HCT116 (cell line): ENCODE measurements around the gene STRBP.

Experiments
- EZH2 ChIP-seq: fragments of 200-600 bp; sonication (generic); IDR thresholded peaks from 2 replicates; pipeline ENCODE4 v1.6.1; 2017; ENCODE audit warnings: antibody characterized with exemption, mixed run types
- JUND ChIP-seq: IDR thresholded peaks from 2 replicates; pipeline ENCODE4 v1.6.1; 2012
- POLR2A ChIP-seq: IDR thresholded peaks from 2 replicates; pipeline ENCODE4 v1.7.0; 2011; ENCODE audit warnings: borderline replicate concordance; ENCODE audit not compliant: insufficient read depth, insufficient read length; ENCODE audit errors: extremely low read depth
- POLR2AphosphoS5 ChIP-seq: IDR thresholded peaks from 2 replicates; pipeline ENCODE4 v1.6.1; 2011; ENCODE audit warnings: mild to moderate bottlenecking, low read depth, low read length, moderate library complexity
- RAD21 ChIP-seq: IDR thresholded peaks from 2 replicates; pipeline ENCODE4 v1.6.1; 2012; ENCODE audit warnings: low read depth, mild to moderate bottlenecking
- SIN3A ChIP-seq: IDR thresholded peaks from 2 replicates; pipeline ENCODE4 v1.6.1; 2012; ENCODE audit warnings: low read depth
- SP1 ChIP-seq: IDR thresholded peaks from 2 replicates; pipeline ENCODE4 v1.6.1; 2012; ENCODE audit warnings: low read depth
- SRF ChIP-seq: IDR thresholded peaks from 2 replicates; pipeline ENCODE4 v1.6.1; 2012; ENCODE audit warnings: low read depth
- YY1 ChIP-seq: IDR thresholded peaks from 2 replicates; pipeline ENCODE4 v1.6.1; 2011; ENCODE audit warnings: low read length, low read depth, moderate library complexity, mild to moderate bottlenecking; ENCODE audit not compliant: insufficient replicate concordance; ENCODE audit errors: extremely low read depth
- TF ChIP-seq, protein P1 (sequence below): IDR thresholded peaks from 2 replicates; pipeline ENCODE4 v1.6.1; 2012; ENCODE audit warnings: low read depth
- TF ChIP-seq, protein P2 (sequence below), 3 experiments: fragments of 200-600 bp in 1 of 3; sonication (generic) in 1 of 3; IDR thresholded peaks in 2 of 3; conservative IDR thresholded peaks in 1 of 3; 2 replicates each; pipeline ENCODE4 v1.5.1; 2012 to 2017; ENCODE audit warnings: low read depth in 2 of 3, low read length in 2 of 3, antibody characterized with exemption in 1 of 3, borderline replicate concordance in 1 of 3, control low read depth in 1 of 3, mild to moderate bottlenecking in 1 of 3, mixed read lengths in 1 of 3, mixed run types in 1 of 3, moderate library complexity in 1 of 3; ENCODE audit not compliant: insufficient read depth in 1 of 3
- TF ChIP-seq, protein P3 (sequence below): IDR thresholded peaks from 2 replicates; pipeline ENCODE4 v1.6.1; 2012
- TF ChIP-seq, protein P4 (sequence below): IDR thresholded peaks from 2 replicates; pipeline ENCODE4 v1.6.1; 2012
- TF ChIP-seq, protein P5 (sequence below): IDR thresholded peaks from 2 replicates; pipeline ENCODE4 v1.6.1; 2011; ENCODE audit warnings: mild to moderate bottlenecking, low read length, moderate library complexity; ENCODE audit not compliant: insufficient replicate concordance; ENCODE audit errors: extremely low read depth

DNA sequence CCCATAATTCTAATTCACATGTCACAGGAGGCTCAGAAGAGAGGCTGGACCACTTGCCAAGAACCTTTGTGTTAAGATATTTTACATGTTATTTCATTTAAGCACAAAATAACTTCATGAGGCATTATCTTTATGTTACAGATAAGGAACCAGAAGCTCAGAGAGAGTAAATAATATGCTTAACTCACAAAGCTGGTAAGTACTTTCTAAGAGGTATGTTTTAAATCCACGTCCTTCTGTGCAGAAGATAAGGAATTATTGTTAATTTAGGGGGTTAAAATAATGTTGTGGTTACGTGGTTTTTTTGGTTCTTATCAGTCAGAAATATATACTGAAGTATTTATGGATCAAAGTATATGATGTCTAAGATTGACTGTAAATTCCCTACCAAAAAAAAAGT, 8.0 kb downstream of the STRBP start:
- TF ChIP-seq, protein P1, sequence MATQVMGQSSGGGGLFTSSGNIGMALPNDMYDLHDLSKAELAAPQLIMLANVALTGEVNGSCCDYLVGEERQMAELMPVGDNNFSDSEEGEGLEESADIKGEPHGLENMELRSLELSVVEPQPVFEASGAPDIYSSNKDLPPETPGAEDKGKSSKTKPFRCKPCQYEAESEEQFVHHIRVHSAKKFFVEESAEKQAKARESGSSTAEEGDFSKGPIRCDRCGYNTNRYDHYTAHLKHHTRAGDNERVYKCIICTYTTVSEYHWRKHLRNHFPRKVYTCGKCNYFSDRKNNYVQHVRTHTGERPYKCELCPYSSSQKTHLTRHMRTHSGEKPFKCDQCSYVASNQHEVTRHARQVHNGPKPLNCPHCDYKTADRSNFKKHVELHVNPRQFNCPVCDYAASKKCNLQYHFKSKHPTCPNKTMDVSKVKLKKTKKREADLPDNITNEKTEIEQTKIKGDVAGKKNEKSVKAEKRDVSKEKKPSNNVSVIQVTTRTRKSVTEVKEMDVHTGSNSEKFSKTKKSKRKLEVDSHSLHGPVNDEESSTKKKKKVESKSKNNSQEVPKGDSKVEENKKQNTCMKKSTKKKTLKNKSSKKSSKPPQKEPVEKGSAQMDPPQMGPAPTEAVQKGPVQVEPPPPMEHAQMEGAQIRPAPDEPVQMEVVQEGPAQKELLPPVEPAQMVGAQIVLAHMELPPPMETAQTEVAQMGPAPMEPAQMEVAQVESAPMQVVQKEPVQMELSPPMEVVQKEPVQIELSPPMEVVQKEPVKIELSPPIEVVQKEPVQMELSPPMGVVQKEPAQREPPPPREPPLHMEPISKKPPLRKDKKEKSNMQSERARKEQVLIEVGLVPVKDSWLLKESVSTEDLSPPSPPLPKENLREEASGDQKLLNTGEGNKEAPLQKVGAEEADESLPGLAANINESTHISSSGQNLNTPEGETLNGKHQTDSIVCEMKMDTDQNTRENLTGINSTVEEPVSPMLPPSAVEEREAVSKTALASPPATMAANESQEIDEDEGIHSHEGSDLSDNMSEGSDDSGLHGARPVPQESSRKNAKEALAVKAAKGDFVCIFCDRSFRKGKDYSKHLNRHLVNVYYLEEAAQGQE = no peak
- TF ChIP-seq, protein P2, sequence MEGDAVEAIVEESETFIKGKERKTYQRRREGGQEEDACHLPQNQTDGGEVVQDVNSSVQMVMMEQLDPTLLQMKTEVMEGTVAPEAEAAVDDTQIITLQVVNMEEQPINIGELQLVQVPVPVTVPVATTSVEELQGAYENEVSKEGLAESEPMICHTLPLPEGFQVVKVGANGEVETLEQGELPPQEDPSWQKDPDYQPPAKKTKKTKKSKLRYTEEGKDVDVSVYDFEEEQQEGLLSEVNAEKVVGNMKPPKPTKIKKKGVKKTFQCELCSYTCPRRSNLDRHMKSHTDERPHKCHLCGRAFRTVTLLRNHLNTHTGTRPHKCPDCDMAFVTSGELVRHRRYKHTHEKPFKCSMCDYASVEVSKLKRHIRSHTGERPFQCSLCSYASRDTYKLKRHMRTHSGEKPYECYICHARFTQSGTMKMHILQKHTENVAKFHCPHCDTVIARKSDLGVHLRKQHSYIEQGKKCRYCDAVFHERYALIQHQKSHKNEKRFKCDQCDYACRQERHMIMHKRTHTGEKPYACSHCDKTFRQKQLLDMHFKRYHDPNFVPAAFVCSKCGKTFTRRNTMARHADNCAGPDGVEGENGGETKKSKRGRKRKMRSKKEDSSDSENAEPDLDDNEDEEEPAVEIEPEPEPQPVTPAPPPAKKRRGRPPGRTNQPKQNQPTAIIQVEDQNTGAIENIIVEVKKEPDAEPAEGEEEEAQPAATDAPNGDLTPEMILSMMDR (IDR thresholded peaks at IDR 0.05 in 2 of 3, conservative IDR thresholded peaks at IDR 0.05 in 1 of 3; ENCODE audit: borderline replicate concordance in 1 of 3, insufficient read depth in 1 of 3, low read depth in 2 of 3, low read length in 2 of 3) = no peak
- no peak for TF ChIP-seq RAD21
- TF ChIP-seq YY1 = no peak
- TF ChIP-seq JUND = no peak
- TF ChIP-seq, protein P3, sequence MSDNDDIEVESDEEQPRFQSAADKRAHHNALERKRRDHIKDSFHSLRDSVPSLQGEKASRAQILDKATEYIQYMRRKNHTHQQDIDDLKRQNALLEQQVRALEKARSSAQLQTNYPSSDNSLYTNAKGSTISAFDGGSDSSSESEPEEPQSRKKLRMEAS = no peak
- TF ChIP-seq POLR2A = no peak
- no peak for TF ChIP-seq EZH2
- TF ChIP-seq, protein P4, sequence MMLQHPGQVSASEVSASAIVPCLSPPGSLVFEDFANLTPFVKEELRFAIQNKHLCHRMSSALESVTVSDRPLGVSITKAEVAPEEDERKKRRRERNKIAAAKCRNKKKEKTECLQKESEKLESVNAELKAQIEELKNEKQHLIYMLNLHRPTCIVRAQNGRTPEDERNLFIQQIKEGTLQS = no peak
- TF ChIP-seq SIN3A = no peak
- TF ChIP-seq, protein P5, sequence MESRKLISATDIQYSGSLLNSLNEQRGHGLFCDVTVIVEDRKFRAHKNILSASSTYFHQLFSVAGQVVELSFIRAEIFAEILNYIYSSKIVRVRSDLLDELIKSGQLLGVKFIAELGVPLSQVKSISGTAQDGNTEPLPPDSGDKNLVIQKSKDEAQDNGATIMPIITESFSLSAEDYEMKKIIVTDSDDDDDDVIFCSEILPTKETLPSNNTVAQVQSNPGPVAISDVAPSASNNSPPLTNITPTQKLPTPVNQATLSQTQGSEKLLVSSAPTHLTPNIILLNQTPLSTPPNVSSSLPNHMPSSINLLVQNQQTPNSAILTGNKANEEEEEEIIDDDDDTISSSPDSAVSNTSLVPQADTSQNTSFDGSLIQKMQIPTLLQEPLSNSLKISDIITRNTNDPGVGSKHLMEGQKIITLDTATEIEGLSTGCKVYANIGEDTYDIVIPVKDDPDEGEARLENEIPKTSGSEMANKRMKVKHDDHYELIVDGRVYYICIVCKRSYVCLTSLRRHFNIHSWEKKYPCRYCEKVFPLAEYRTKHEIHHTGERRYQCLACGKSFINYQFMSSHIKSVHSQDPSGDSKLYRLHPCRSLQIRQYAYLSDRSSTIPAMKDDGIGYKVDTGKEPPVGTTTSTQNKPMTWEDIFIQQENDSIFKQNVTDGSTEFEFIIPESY = no peak
- TF ChIP-seq POLR2AphosphoS5 = no peak
- TF ChIP-seq SRF = no peak
- TF ChIP-seq SP1 = no peak
